Measurements from ENCODE around the gene TNS2.
"Not testable (repeated sequence)": the region's sequence is repeated elsewhere in the genome, so short reads cannot be mapped to it uniquely, and the experiment has no call there.

TNS2 gene

DNA sequence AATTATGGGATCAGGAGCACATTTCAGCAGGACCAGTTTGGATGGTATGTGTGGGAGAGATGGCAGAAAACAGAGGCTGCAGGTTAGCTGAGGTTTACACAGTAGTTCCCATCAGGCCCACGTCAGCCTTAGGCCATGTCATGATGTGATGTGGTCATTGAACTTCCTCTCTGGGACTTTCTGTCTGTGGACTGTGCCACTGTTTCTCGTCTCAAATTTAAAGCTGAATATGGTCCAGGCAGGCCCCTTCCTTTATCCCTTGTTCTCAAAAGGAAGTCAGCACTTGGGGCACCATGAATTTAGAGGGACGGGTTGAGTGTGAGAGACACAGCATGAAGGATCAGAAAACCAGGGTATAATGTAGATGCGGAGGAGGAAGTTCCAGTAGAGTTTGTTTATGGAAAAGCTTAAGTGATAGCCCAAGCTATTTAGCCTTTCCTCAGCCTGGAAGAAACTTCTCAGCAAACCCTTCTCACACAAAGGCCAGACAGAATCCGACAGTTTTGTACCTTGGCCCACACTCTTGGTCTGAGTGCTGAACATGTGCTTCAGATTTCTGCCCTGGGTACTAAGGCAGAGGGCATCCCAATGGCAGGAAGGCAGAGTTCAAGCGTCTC lies 44.0 kb downstream of the TNS2 start:
- no peak overlapping the region for H3K4me3 ChIP-seq (ENCODE audit: insufficient read depth, low read length, poor library complexity, severe bottlenecking)
- H3K27ac ChIP-seq (ENCODE audit: low read depth, low read length): no peak overlapping the region
- TF ChIP-seq, protein P1, sequence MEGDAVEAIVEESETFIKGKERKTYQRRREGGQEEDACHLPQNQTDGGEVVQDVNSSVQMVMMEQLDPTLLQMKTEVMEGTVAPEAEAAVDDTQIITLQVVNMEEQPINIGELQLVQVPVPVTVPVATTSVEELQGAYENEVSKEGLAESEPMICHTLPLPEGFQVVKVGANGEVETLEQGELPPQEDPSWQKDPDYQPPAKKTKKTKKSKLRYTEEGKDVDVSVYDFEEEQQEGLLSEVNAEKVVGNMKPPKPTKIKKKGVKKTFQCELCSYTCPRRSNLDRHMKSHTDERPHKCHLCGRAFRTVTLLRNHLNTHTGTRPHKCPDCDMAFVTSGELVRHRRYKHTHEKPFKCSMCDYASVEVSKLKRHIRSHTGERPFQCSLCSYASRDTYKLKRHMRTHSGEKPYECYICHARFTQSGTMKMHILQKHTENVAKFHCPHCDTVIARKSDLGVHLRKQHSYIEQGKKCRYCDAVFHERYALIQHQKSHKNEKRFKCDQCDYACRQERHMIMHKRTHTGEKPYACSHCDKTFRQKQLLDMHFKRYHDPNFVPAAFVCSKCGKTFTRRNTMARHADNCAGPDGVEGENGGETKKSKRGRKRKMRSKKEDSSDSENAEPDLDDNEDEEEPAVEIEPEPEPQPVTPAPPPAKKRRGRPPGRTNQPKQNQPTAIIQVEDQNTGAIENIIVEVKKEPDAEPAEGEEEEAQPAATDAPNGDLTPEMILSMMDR (IDR thresholded peaks at IDR 0.05; ENCODE audit: insufficient read depth, low read length, poor library complexity, severe bottlenecking): no peak
- no peak overlapping the region for H2AFZ ChIP-seq (ENCODE audit: low read depth, low read length, severe bottlenecking)
- peaks cover 7% of the 10 kb centered on the region for H3F3A ChIP-seq (ENCODE audit: insufficient read depth)
- no peaks in the 10 kb centered on the region for H3K79me2 ChIP-seq (ENCODE audit: insufficient read depth, low read length)
- no peaks in the 10 kb centered on the region for H3K9me2 ChIP-seq (replicated peaks; ENCODE audit: insufficient read depth, low read length)
- no peaks in the 10 kb centered on the region for H4K20me1 ChIP-seq (ENCODE audit: low read depth, low read length)
- no peaks in the 10 kb centered on the region for H3K36me3 ChIP-seq (ENCODE audit: low read length)
- no peak overlapping the region for H3K4me2 ChIP-seq (ENCODE audit: low read depth, low read length, poor library complexity, severe bottlenecking)
- H3K27me3 ChIP-seq (ENCODE audit: low read length): no peaks in the 10 kb centered on the region
- H3K9me3 ChIP-seq (ENCODE audit: insufficient read depth, low read length): no peaks in the 10 kb centered on the region
- no peak overlapping the region for H3K9ac ChIP-seq (ENCODE audit: low read length)

DNA sequence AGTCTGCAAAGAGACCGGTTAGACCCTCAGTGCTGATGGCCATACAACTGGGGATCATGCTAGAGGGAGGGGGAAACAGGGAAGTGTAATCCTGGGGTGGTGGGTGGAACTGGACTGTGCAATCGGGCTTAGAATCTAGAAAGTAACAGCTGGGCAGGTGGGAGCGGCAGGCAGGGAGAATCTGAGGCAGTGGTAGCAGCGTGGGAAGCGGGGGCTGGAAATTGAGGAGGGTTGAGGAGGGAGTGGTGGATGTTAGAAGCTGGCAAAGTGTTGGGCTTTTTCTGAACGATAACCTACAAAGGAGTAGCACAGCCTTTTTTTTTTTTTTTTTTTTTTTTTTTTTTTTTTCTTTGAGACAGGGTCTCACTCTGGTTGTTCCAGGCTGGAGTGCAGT lies 44.5 kb downstream of the TNS2 start:
- Histone ChIP-seq H3K4me2 (ENCODE audit: low read depth, low read length, poor library complexity, severe bottlenecking) (no peak overlapping the region), H3K36me3 (ENCODE audit: low read length) (no peaks in the 10 kb centered on the region), H3F3A (ENCODE audit: insufficient read depth) (peaks cover 8% of the 10 kb centered on the region), H3K4me3 (ENCODE audit: insufficient read depth, low read length, poor library complexity, severe bottlenecking) (no peak overlapping the region), H3K27ac (ENCODE audit: low read depth, low read length) (no peak overlapping the region), H4K20me1 (ENCODE audit: low read depth, low read length) (no peaks in the 10 kb centered on the region), H3K9ac (ENCODE audit: low read length) (no peak overlapping the region), H3K79me2 (ENCODE audit: insufficient read depth, low read length) (no peaks in the 10 kb centered on the region), H3K27me3 (ENCODE audit: low read length) (no peaks in the 10 kb centered on the region), H3K9me3 (ENCODE audit: insufficient read depth, low read length) (no peaks in the 10 kb centered on the region), H2AFZ (ENCODE audit: low read depth, low read length, severe bottlenecking) (no peak overlapping the region), H3K9me2 (replicated peaks; ENCODE audit: insufficient read depth, low read length) (no peaks in the 10 kb centered on the region)
- TF ChIP-seq, protein P1 (IDR thresholded peaks at IDR 0.05; ENCODE audit: insufficient read depth, low read length, poor library complexity, severe bottlenecking): no peak
- TF ChIP-seq EZH2phosphoT487 (conservative IDR thresholded peaks at IDR 0.05; ENCODE audit: low read length): no peak

DNA sequence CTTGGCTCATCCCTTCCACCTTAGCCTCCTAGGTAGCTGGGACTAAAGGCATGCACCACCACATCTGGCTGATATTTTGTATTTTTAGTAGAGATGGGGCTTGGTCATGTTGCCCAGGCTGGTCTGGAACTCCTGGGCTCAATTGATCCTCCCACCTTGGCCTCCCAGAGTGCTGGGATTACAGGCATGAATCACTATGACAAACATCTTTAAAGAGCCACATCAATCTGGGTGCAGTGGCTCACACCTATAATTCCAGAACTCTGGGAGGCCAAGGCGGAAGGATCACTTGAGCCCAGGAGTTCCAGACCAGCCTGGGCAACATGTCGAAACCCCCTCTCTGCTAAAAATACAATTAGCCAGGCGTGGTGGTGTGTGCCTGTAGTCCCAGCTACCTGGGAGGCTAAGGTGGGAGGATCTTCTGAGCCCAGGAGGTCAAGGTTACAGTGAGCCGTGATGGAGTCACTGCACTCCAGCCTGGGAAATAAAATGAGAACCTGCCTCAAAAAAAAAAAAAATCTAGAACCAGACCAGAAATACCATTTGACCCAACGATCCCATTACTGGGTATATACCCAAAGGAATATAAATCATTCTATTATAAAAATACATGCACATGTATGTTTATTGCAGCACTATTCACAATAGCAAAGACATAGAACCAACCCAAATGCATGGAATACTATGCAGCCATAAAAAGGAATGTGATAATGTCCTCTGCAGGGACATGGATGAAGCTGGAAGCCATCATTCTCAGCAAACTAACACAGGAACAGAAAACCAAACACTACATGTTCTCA lies 45.1 kb downstream of the TNS2 start:
- not testable (repeated sequence) for H4K20me1 ChIP-seq (ENCODE audit: low read depth, low read length); H3K9me3 ChIP-seq (ENCODE audit: insufficient read depth, low read length); H3K27me3 ChIP-seq (ENCODE audit: low read length); H3K9me2 ChIP-seq (replicated peaks; ENCODE audit: insufficient read depth, low read length); H3F3A ChIP-seq (ENCODE audit: insufficient read depth); H3K36me3 ChIP-seq (ENCODE audit: low read length); H3K4me3 ChIP-seq (ENCODE audit: insufficient read depth, low read length, poor library complexity, severe bottlenecking); H3K27ac ChIP-seq (ENCODE audit: low read depth, low read length); H3K79me2 ChIP-seq (ENCODE audit: insufficient read depth, low read length); H3K4me2 ChIP-seq (ENCODE audit: low read depth, low read length, poor library complexity, severe bottlenecking); H2AFZ ChIP-seq (ENCODE audit: low read depth, low read length, severe bottlenecking); H3K9ac ChIP-seq (ENCODE audit: low read length)

DNA sequence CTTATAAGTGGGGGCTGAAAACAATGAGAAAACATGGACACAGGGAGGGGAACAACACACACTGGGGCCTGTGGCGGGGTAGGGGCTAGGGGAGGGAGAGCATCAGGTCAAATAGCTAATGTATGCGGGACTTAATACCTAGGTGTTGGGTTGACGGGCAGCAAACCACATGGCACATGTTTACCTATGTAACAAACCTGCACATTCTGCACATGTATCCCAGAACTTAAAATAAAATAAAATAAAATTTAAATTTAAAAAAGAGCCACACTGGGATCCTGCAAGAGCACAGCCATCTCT lies 45.7 kb downstream of the TNS2 start:
- H3K27me3 ChIP-seq (ENCODE audit: low read length); H3K79me2 ChIP-seq (ENCODE audit: insufficient read depth, low read length); H2AFZ ChIP-seq (ENCODE audit: low read depth, low read length, severe bottlenecking); H3K4me2 ChIP-seq (ENCODE audit: low read depth, low read length, poor library complexity, severe bottlenecking); H3K9ac ChIP-seq (ENCODE audit: low read length); H3K9me2 ChIP-seq (replicated peaks; ENCODE audit: insufficient read depth, low read length); H3K4me3 ChIP-seq (ENCODE audit: insufficient read depth, low read length, poor library complexity, severe bottlenecking); H4K20me1 ChIP-seq (ENCODE audit: low read depth, low read length); H3K9me3 ChIP-seq (ENCODE audit: insufficient read depth, low read length); H3K36me3 ChIP-seq (ENCODE audit: low read length); H3K27ac ChIP-seq (ENCODE audit: low read depth, low read length): not testable (repeated sequence)
- peaks cover 11% of the 10 kb centered on the region for H3F3A ChIP-seq (ENCODE audit: insufficient read depth)

All from SU-DHL-6 (cell line).